Astrocyte of the spinal cord (primary cell): ENCODE measurements around the gene USH1C.

Experiments
- DNase-seq: peaks from one replicate; pipeline ENCODE4 v3.0.0; 2011; ENCODE audit warnings: low read depth, low spot score
- H3K4me3 ChIP-seq: 2 replicates; pipeline ENCODE4 v1.5.1; 2011; ENCODE audit warnings: low read depth, mild to moderate bottlenecking, low read length, moderate library complexity
- CTCF ChIP-seq: IDR thresholded peaks from 2 replicates; pipeline ENCODE4 v1.5.1; 2012; ENCODE audit warnings: low read depth, mild to moderate bottlenecking, low read length, inconsistent platforms
- in situ Hi-C: cut with HindIII; loops from 2 replicates; pipeline ENCODE4 v1.10.0; 2017; ENCODE audit warnings: low sequenced_read_pairs

USH1C gene

GRCh38 chr11:17535488-17535887, 8.7 kb downstream of the USH1C start:
- no peak overlapping the region for H3K4me3 ChIP-seq

GRCh38 chr11:17533778-17534415, 10.3 kb downstream of the USH1C start:
- no peak for TF ChIP-seq CTCF
- no peak for DNase-seq
- in situ Hi-C loops, result no loop called here
- no peak overlapping the region for H3K4me3 ChIP-seq

More at GRCh38 chr11:17535488-17535887, 8.7 kb downstream of the USH1C start:
- DNase-seq, result no peak
- in situ Hi-C loops, result no loop called here
- no peak for TF ChIP-seq CTCF

- in situ Hi-C loops, result no loop called here
- H3K4me3 ChIP-seq, result no peak overlapping the region
- no peak for DNase-seq
- TF ChIP-seq CTCF, result no peak
Measured at GRCh38 chr11:17533341-17533740, 10.9 kb downstream of the USH1C start.

DNA sequence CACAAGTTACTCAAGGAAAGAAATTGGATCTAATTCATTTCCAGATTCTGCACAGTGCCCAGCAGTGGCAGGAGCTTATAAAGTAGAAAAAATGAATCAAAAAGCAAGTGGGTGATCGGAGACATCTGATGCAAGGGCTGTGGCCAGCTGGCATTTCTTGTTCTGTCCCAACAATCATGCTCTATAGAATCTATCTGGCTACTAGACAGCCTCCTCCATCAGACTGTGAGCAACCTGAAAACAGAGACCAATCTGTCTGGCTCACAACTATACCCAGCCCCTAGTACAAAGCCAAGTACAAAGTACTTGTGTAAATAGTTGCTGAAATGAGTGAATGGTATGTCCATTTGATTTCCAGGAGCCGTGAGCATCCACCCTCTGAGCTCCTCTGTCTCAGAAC, 11.4 kb downstream of the USH1C start:
- in situ Hi-C loops, result no loop called here
- no peak for TF ChIP-seq CTCF
- no peak for DNase-seq
- H3K4me3 ChIP-seq, result no peak overlapping the region

DNA sequence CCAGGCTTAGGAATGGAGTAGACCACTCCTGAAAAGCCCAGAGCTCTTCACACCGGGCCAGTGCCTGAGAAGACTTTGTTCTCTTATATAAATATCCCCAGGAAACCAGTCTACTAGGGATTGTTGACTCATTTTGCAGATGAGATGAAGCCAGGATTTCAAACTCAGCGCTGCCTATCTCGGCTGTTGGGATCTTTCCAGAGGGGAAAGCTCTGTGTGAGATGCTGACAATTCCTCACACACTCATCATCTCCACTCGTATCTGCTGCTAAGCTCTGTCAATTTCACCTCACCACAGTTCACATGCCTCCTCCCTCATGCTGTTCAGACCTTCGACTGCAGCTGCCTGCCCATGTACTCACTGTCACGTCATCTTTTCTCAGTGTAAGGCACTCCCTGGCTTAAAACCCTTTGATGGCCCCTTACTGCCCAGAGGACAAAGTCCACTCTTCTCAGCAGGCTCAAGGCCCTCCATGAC, 12.5 kb downstream of the USH1C start:
- DNase-seq, result peak; percentile 5
- no peak for TF ChIP-seq CTCF
- no peak overlapping the region for H3K4me3 ChIP-seq
- in situ Hi-C loops, result no loop called here

DNA sequence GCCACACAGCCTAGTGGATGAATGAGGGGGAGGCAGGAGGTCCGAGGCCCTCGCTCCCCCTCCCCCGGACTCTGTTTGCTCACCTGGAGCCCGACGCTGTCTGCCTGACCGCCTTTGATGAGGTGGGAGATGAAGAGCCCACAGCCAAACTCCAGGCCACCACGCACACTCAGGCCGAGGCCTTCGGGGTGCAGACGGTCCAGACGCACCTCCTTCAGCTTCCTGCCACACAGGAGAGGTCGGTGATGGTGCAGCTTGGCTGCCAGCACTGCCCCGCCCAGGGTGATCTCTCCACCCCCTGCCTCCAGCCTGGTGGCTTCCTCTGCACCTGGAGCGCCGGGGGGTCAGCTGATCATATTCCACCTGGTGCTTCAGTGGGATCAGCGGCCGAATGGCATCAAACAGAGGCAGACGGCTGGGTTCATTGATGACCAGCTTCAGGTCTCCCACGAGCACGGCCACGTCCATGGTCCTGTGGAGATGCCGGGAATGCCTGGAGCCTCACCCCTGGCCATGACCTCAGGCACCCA, 13.1 kb downstream of the USH1C start:
- DNase-seq, result no peak
- H3K4me3 ChIP-seq, result no peak overlapping the region
- no peak for TF ChIP-seq CTCF
- in situ Hi-C loops, result no loop called here
